GM23248 (cell line): ENCODE results near the gene UCN2.

Experiments
- EZH2 ChIP-seq: fragments of 200-600 bp; sonication (generic); IDR thresholded peaks from 2 replicates; pipeline ENCODE4 v1.6.1; 2018; ENCODE audit warnings: antibody characterized with exemption, mild to moderate bottlenecking; ENCODE audit not compliant: insufficient read depth, poor library complexity, severe bottlenecking
- EZH2phosphoT487 ChIP-seq: fragments of 200-600 bp; sonication (generic); IDR thresholded peaks from 2 replicates; pipeline ENCODE4 v1.6.1; 2018; ENCODE audit warnings: antibody characterized with exemption, moderate library complexity, mild to moderate bottlenecking, low read depth; ENCODE audit not compliant: insufficient read depth

DNA sequence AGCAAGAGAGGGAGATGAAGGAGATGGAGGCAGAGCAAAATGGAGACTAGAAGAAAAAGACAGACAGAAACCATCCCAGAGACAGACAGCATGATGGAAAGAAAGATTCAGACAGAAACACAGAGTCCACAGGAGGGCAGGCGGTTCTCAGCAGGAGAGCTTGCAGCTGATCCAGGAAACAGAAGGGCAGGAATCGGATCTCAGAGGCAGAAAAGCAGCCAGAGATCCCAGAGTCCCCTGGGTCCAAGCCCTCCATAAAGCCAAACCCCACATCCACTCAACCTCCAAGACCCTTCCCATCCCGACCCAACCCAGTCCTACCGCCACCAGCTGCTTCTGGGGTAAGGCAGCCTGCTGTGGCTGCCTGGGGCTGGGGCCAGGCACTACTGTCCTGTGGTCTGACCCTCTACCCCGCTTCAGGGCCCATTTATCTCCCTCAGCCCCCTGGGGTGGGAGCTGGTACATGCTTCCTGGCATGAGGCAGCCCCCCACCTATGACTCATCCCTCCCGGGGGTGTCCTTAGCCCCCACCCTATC is at the start of gene UCN2:
- TF ChIP-seq EZH2phosphoT487 (no peak), EZH2 (no peak)
